ENCODE results near the gene PKD1. TPM values are rescaled to one million over a fixed set of nuclear protein-coding genes. Genes with fewer than 3 reads are reported as not detected.

Gene PKD1
- total RNA-seq, 6 donors from 2014 or later = 75.4 to 567 (median 106) TPM

GRCh38 chr16:2166263-2167067 is 30.8 kb upstream of the PKD1 start:
- Histone ChIP-seq H3K27me3 (no peaks in the 10 kb centered on the region), H3K4me3 (no peak overlapping the region), H3K4me1 (peaks cover 10 to 28% (median 13%) of the 10 kb centered on the region in 4 donors), H3K27ac (no peak overlapping the region), H3K36me3 (peaks cover 4 to 52% (median 38%) of the 10 kb centered on the region in 4 donors), H3K9me3 (no peaks in the 10 kb centered on the region)
- no peak for ATAC-seq (ENCODE audit: low FRiP score in 2 of 2)
- DNase-seq = no peak
- WGBS, 2 donors = 92 to 94% methylated on average over 14 to 17 of the region's 17 CpGs
- TF ChIP-seq EP300 (IDR thresholded peaks at IDR 0.05) (no peak), POLR2AphosphoS5 (IDR thresholded peaks at IDR 0.05) (no peak), POLR2A (IDR thresholded peaks at IDR 0.05) (no peak)
- TF ChIP-seq, protein P1, sequence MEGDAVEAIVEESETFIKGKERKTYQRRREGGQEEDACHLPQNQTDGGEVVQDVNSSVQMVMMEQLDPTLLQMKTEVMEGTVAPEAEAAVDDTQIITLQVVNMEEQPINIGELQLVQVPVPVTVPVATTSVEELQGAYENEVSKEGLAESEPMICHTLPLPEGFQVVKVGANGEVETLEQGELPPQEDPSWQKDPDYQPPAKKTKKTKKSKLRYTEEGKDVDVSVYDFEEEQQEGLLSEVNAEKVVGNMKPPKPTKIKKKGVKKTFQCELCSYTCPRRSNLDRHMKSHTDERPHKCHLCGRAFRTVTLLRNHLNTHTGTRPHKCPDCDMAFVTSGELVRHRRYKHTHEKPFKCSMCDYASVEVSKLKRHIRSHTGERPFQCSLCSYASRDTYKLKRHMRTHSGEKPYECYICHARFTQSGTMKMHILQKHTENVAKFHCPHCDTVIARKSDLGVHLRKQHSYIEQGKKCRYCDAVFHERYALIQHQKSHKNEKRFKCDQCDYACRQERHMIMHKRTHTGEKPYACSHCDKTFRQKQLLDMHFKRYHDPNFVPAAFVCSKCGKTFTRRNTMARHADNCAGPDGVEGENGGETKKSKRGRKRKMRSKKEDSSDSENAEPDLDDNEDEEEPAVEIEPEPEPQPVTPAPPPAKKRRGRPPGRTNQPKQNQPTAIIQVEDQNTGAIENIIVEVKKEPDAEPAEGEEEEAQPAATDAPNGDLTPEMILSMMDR (IDR thresholded peaks at IDR 0.05) = no peak

- WGBS, 2 donors = 96% methylated on average over 7 to 11 of the region's 12 CpGs
- no peak overlapping the region for H3K4me3 ChIP-seq
- no peak for ATAC-seq (ENCODE audit: low FRiP score in 2 of 2)
Measured at GRCh38 chr16:2165861-2166260, 30.2 kb upstream of the PKD1 start.

DNA sequence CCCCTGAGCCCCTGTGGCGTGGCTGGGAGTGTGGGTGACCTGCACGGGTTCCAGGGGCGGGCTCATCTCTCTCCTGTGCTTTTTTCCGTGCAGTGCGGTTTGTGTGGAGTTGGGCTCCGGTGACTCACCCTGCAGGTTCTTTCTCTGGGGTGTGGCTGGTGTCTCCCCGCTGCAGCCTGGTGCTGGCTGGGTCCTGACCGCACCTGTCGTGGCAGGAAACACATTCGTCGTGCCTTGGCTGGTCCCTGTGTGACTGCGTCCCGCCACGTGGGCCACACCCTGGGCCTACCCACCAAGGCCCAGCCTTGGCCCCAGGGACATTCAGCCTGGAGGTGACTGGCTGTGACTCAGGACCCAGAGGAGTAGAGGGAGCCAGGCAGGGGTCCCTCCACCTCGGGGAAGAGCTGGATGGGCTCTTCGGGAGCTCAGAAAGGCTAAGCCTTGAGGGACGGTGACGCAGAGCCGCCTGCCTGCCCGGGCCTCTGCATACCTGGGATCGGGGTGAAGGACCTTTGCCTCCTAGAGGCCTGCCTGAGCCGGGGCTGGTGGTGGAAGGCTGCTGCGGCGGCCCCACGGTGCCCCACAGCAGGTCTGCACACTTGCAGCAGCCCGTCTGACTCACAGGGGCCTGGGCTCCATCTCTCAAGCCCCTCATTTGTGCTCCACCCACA is 27.6 kb upstream of the PKD1 start:
- H3K27me3 ChIP-seq = no peaks in the 10 kb centered on the region
- no peaks in the 10 kb centered on the region for H3K9me3 ChIP-seq
- WGBS, 2 donors = 93 to 96% methylated on average over 10 to 15 of the region's 26 CpGs
- H3K4me1 ChIP-seq = peaks cover 30 to 42% (median 32%) of the 10 kb centered on the region in 4 donors
- no peak overlapping the region for H3K4me3 ChIP-seq
- H3K36me3 ChIP-seq = peaks cover 4 to 33% (median 23%) of the 10 kb centered on the region in 4 donors
- H3K27ac ChIP-seq = no peak overlapping the region
- TF ChIP-seq EP300 (IDR thresholded peaks at IDR 0.05) (no peak), POLR2A (IDR thresholded peaks at IDR 0.05) (no peak), POLR2AphosphoS5 (IDR thresholded peaks at IDR 0.05) (no peak)
- TF ChIP-seq, protein P1 (IDR thresholded peaks at IDR 0.05) = no peak
- ATAC-seq (ENCODE audit: low FRiP score in 2 of 2) = no peak
- peak in 1 of 2 donors; percentile 79 for DNase-seq

More at GRCh38 chr16:2165861-2166260, 30.2 kb upstream of the PKD1 start:
- peaks cover 13 to 30% (median 16%) of the 10 kb centered on the region in 4 donors for H3K4me1 ChIP-seq
- H3K27ac ChIP-seq = no peak overlapping the region
- TF ChIP-seq POLR2A (IDR thresholded peaks at IDR 0.05) = no peak
- TF ChIP-seq POLR2AphosphoS5 (IDR thresholded peaks at IDR 0.05) = no peak
- TF ChIP-seq, protein P1 (IDR thresholded peaks at IDR 0.05) = no peak
- no peak for TF ChIP-seq EP300 (IDR thresholded peaks at IDR 0.05)
- H3K9me3 ChIP-seq = no peaks in the 10 kb centered on the region
- H3K27me3 ChIP-seq = no peaks in the 10 kb centered on the region
- DNase-seq = peak in 1 of 2 donors; percentile 55
- peaks cover 4 to 52% (median 36%) of the 10 kb centered on the region in 4 donors for H3K36me3 ChIP-seq

- Histone ChIP-seq H3K4me1 (peaks cover 37 to 48% (median 39%) of the 10 kb centered on the region in 4 donors), H3K36me3 (peaks cover 0 to 27% (median 17%) of the 10 kb centered on the region in 4 donors), H3K4me3 (no peak overlapping the region), H3K27me3 (no peaks in the 10 kb centered on the region), H3K9me3 (no peaks in the 10 kb centered on the region), H3K27ac (no peak overlapping the region)
- TF ChIP-seq POLR2AphosphoS5 (IDR thresholded peaks at IDR 0.05) (no peak), EP300 (IDR thresholded peaks at IDR 0.05) (no peak), POLR2A (IDR thresholded peaks at IDR 0.05) (no peak)
- 85% methylated on average over 13 of the region's 13 CpGs; no CpG with 5 or more reads in 1 of the 2 donors for WGBS, 2 donors
- no peak for ATAC-seq (ENCODE audit: low FRiP score in 2 of 2)
- peak in 1 of 2 donors; percentile 75 for DNase-seq
Measured at GRCh38 chr16:2162676-2163118, 27.0 kb upstream of the PKD1 start.

- H3K36me3 ChIP-seq = peaks cover 0 to 19% (median 13%) of the 10 kb centered on the region in 4 donors
- TF ChIP-seq, protein P1 (IDR thresholded peaks at IDR 0.05) = no peak
- no peak for TF ChIP-seq POLR2AphosphoS5 (IDR thresholded peaks at IDR 0.05)
- no peak for TF ChIP-seq EP300 (IDR thresholded peaks at IDR 0.05)
- no peak for TF ChIP-seq POLR2A (IDR thresholded peaks at IDR 0.05)
- H3K4me1 ChIP-seq = peaks cover 45 to 56% (median 47%) of the 10 kb centered on the region in 4 donors
- peak overlapping the region in 3 of 4 donors; percentile 43 to 75 (median 51) for H3K27ac ChIP-seq
- no peaks in the 10 kb centered on the region for H3K9me3 ChIP-seq
- no peak overlapping the region for H3K4me3 ChIP-seq
- no peak for ATAC-seq (ENCODE audit: low FRiP score in 2 of 2)
- no peaks in the 10 kb centered on the region for H3K27me3 ChIP-seq
- 70 to 98% methylated on average over 2 to 9 of the region's 10 CpGs for WGBS, 2 donors
- DNase-seq = peak in 1 of 2 donors; percentile 54
Measured at GRCh38 chr16:2161911-2162310, 26.2 kb upstream of the PKD1 start.
